Measurements from ENCODE around the gene GPC3.

GRCh38 chrX:133529578-133529977 is 455.8 kb downstream of the GPC3 start:
- TF ChIP-seq CTCF (IDR thresholded peaks at IDR 0.05) (no peak), POLR2AphosphoS5 (IDR thresholded peaks at IDR 0.05) (no peak), EP300 (IDR thresholded peaks at IDR 0.05) (no peak), POLR2A (IDR thresholded peaks at IDR 0.05) (no peak)

Data from suprapubic skin (tissue), 4 donors.